GM10266 (cell line): ENCODE results near the gene MSLN.

Experiments
- DNase-seq: peaks from one replicate; pipeline ENCODE4 v3.0.0; 2012; ENCODE audit errors: extremely low spot score
- CTCF ChIP-seq: IDR thresholded peaks from 2 replicates; pipeline ENCODE4 v1.5.1; 2012; ENCODE audit warnings: mild to moderate bottlenecking, low read depth; ENCODE audit not compliant: control insufficient read depth, insufficient read depth; ENCODE audit errors: missing control alignments

The MSLN gene

GRCh38 chr16:728131-728889, 32.2 kb upstream of the MSLN start:
- no peak for TF ChIP-seq CTCF

GRCh38 chr16:728890-729744, 31.4 kb upstream of the MSLN start:
- no peak for DNase-seq

More at GRCh38 chr16:728131-728889, 32.2 kb upstream of the MSLN start:
- peak; percentile 93 for DNase-seq

GRCh38 chr16:729768-730665, 30.5 kb upstream of the MSLN start:
- TF ChIP-seq CTCF = no peak
- no peak for DNase-seq

More at GRCh38 chr16:728890-729744, 31.4 kb upstream of the MSLN start:
- no peak for TF ChIP-seq CTCF

- TF ChIP-seq CTCF = no peak
Observed at GRCh38 chr16:730666-731509, 29.6 kb upstream of the MSLN start.

GRCh38 chr16:732332-732731, 28.2 kb upstream of the MSLN start:
- DNase-seq = no peak
- no peak for TF ChIP-seq CTCF

More at GRCh38 chr16:730666-731509, 29.6 kb upstream of the MSLN start:
- DNase-seq = no peak

GRCh38 chr16:732936-733335, 27.6 kb upstream of the MSLN start:
- TF ChIP-seq CTCF = peak; percentile 20
- DNase-seq = no peak
